Tongue (tissue), 2 donors: ENCODE results near the gene ADAM23. TPM values are rescaled to one million over a fixed set of nuclear protein-coding genes. Genes with fewer than 3 reads are reported as not detected.

Source experiments
- DNase-seq: peaks from one replicate; pipeline ENCODE4 v3.0.0-alpha.2; 2015
- total RNA-seq: library from RNA; depleted of rRNA; stranded (reverse); fragments of >200 nt; gene quantifications from one replicate; pipeline ENCODE4 v1.2.3, GENCODE V29; 2014

Gene ADAM23
- total RNA-seq, 1 donor from 2014 or later, result 21.3 TPM

GRCh38 chr2:206511283-206511682 lies 68.0 kb downstream of the ADAM23 start:
- no peak for DNase-seq

- DNase-seq, result no peak
Measured at GRCh38 chr2:206512999-206513398, 69.7 kb downstream of the ADAM23 start.

GRCh38 chr2:206515580-206515979 lies 72.2 kb downstream of the ADAM23 start:
- no peak for DNase-seq

- no peak for DNase-seq
Measured at GRCh38 chr2:206518997-206519396, 75.7 kb downstream of the ADAM23 start.

- DNase-seq, result no peak
Measured at GRCh38 chr2:206520450-206520849, 77.1 kb downstream of the ADAM23 start.

- DNase-seq, result no peak
Measured at GRCh38 chr2:206521115-206521514, 77.8 kb downstream of the ADAM23 start.

- DNase-seq, result no peak
Measured at GRCh38 chr2:206521612-206522011, 78.3 kb downstream of the ADAM23 start.

GRCh38 chr2:206526416-206526815 lies 83.1 kb downstream of the ADAM23 start:
- peak; percentile 15 for DNase-seq

GRCh38 chr2:206527153-206527552 lies 83.8 kb downstream of the ADAM23 start:
- DNase-seq, result no peak

GRCh38 chr2:206530727-206531126 lies 87.4 kb downstream of the ADAM23 start:
- DNase-seq, result no peak

- peak; percentile 46 for DNase-seq
Measured at GRCh38 chr2:206531996-206532543, 88.7 kb downstream of the ADAM23 start.

GRCh38 chr2:206533977-206534376 lies 90.6 kb downstream of the ADAM23 start:
- no peak for DNase-seq

- no peak for DNase-seq
Measured at GRCh38 chr2:206535260-206535986, 92.1 kb downstream of the ADAM23 start.

GRCh38 chr2:206540757-206541156 lies 97.4 kb downstream of the ADAM23 start:
- DNase-seq, result no peak

GRCh38 chr2:206543073-206543472 lies 99.7 kb downstream of the ADAM23 start:
- DNase-seq, result no peak

- no peak for DNase-seq
Measured at GRCh38 chr2:206548383-206548782, 105.1 kb downstream of the ADAM23 start.

GRCh38 chr2:206555721-206556120 lies 112.4 kb downstream of the ADAM23 start:
- DNase-seq, result no peak

- peak; percentile 41 for DNase-seq
Measured at GRCh38 chr2:206556357-206556949, 113.1 kb downstream of the ADAM23 start.

- no peak for DNase-seq
Measured at GRCh38 chr2:206557321-206557720, 114.0 kb downstream of the ADAM23 start.

- DNase-seq, result no peak
Measured at GRCh38 chr2:206558492-206558891, 115.2 kb downstream of the ADAM23 start.

GRCh38 chr2:206561962-206562361 lies 118.6 kb downstream of the ADAM23 start:
- no peak for DNase-seq

GRCh38 chr2:206562375-206562774 lies 119.0 kb downstream of the ADAM23 start:
- no peak for DNase-seq

GRCh38 chr2:206563374-206563773 lies 120.0 kb downstream of the ADAM23 start:
- no peak for DNase-seq

GRCh38 chr2:206565666-206566065 lies 122.3 kb downstream of the ADAM23 start:
- DNase-seq, result no peak
